Activated CD8-positive, alpha-beta T cell treated with anti-CD3 and anti-CD28 coated beads for 36 hours (primary cell): ENCODE measurements around the gene HECTD3. TPM values are rescaled to one million over a fixed set of nuclear protein-coding genes. Genes with fewer than 3 reads are reported as not detected.

Experiments
- ATAC-seq: fragments of 200-7000 bp; cut with Tn5 transposase; one replicate; pipeline ENCODE4 v1.10.0; 2021; ENCODE audit warnings: mild to moderate bottlenecking, moderate library complexity
- CTCF ChIA-PET: fragments of 350-600 bp; sonication (Branson Sonifier 250); formaldehyde crosslinking; loops from one replicate; lab custom pipeline; 2021; ENCODE audit warnings: antibody characterized with exemption; lab: Charles Lee
- POLR2A ChIA-PET: fragments of 350-600 bp; sonication (Branson Sonifier 250); formaldehyde crosslinking; loops from one replicate; lab custom pipeline; 2021; ENCODE audit warnings: antibody characterized with exemption; lab: Charles Lee
- DNase-seq: peaks from one replicate; pipeline ENCODE4 v3.0.0-alpha.2; 2020
- H3K27ac Mint-ChIP-seq: one replicate; pipeline ENCODE4 v1.8.0; 2021; ENCODE audit warnings: mild to moderate bottlenecking, mixed read lengths
- H3K27me3 Mint-ChIP-seq: one replicate; pipeline ENCODE4 v1.8.0; 2021; ENCODE audit warnings: mixed read lengths
- H3K36me3 Mint-ChIP-seq: one replicate; pipeline ENCODE4 v1.8.0; 2021; ENCODE audit warnings: low read depth, mixed read lengths
- H3K4me1 Mint-ChIP-seq: one replicate; pipeline ENCODE4 v1.8.0; 2021; ENCODE audit warnings: low read depth, mixed read lengths
- H3K4me3 Mint-ChIP-seq: one replicate; pipeline ENCODE4 v1.8.0; 2021; ENCODE audit warnings: mild to moderate bottlenecking, moderate library complexity, mixed read lengths
- H3K9me3 Mint-ChIP-seq: one replicate; pipeline ENCODE4 v1.8.0; 2021; ENCODE audit warnings: mixed read lengths
- CTCF ChIP-seq: fragments of 200-600 bp; IDR thresholded peaks from one replicate; pipeline ENCODE4 v1.8.0; 2022; ENCODE audit warnings: antibody characterized with exemption, mild to moderate bottlenecking
- intact Hi-C: fragments of 100-400 bp; cut with micrococcal nuclease; formaldehyde crosslinking; loops from one replicate; pipeline ENCODE4 v1.10.0; 2022
- total RNA-seq, 2 experiments: library from RNA; stranded (reverse); gene quantifications; one replicate each; pipeline ENCODE4 v1.2.3, GENCODE V29; 2021

The HECTD3 gene
- total RNA-seq, 2 experiments from 2014 or later: 16.4 to 16.9 TPM

GRCh38 chr1:45016090-45016697, 5.1 kb upstream of the HECTD3 start:
- no peaks in the 10 kb centered on the region for H3K27me3 Mint-ChIP-seq
- H3K36me3 Mint-ChIP-seq: peaks cover 8% of the 10 kb centered on the region
- no peak for ATAC-seq
- no peak for TF ChIP-seq CTCF
- POLR2A ChIA-PET: interaction anchor here (0.5 to 1.9 kb wide), 3 partner anchors 260 to 287 kb away, joined by 3 to 7 read pairs (median 3); no protein-coding TSS in a partner anchor
- no peaks in the 10 kb centered on the region for H3K9me3 Mint-ChIP-seq
- no peak for DNase-seq
- peaks cover 19% of the 10 kb centered on the region for H3K4me1 Mint-ChIP-seq
- intact Hi-C loops: loop anchor here (10.0 kb wide), 1 partner anchor 179 kb away; no protein-coding TSS in a partner anchor
- no peak overlapping the region for H3K4me3 Mint-ChIP-seq
- CTCF ChIA-PET: interaction anchor here (1.0 to 12.5 kb wide), 6 partner anchors 10 to 476 kb away, joined by 3 to 321 read pairs (median 4); partner anchors contain the start of gene TESK2
- no peak overlapping the region for H3K27ac Mint-ChIP-seq

GRCh38 chr1:45015683-45016082, 4.6 kb upstream of the HECTD3 start:
- ATAC-seq: no peak
- Mint-ChIP-seq H3K9me3 (no peaks in the 10 kb centered on the region), H3K27ac (no peak overlapping the region), H3K4me1 (peaks cover 19% of the 10 kb centered on the region), H3K4me3 (no peak overlapping the region), H3K27me3 (no peaks in the 10 kb centered on the region), H3K36me3 (peaks cover 8% of the 10 kb centered on the region)
- CTCF ChIA-PET: interaction anchor here (0.6 to 12.5 kb wide), 6 partner anchors 18 to 477 kb away, joined by 3 to 321 read pairs (median 4); partner anchors contain the start of gene TESK2
- intact Hi-C loops: loop anchor here (10.0 kb wide), 1 partner anchor 179 kb away; no protein-coding TSS in a partner anchor
- DNase-seq: no peak
- POLR2A ChIA-PET: interaction anchor here (0.5 to 1.9 kb wide), 3 partner anchors 261 to 287 kb away, joined by 3 to 7 read pairs (median 3); no protein-coding TSS in a partner anchor
- no peak for TF ChIP-seq CTCF

GRCh38 chr1:45014321-45015028, 3.4 kb upstream of the HECTD3 start:
- ATAC-seq (peak; percentile 27), DNase-seq (peak; percentile 89)
- TF ChIP-seq CTCF: peak; percentile 83
- H3K4me1 Mint-ChIP-seq: peaks cover 28% of the 10 kb centered on the region
- H3K27me3 Mint-ChIP-seq: no peaks in the 10 kb centered on the region
- ChIA-PET CTCF (interaction anchor here (0.6 to 12.5 kb wide), 39 partner anchors 10 to 484 kb away, joined by 3 to 321 read pairs (median 4); partner anchors contain the start of genes CCDC163, EIF2B3, MUTYH and TESK2), POLR2A (interaction anchor here (0.6 to 5.2 kb wide), 8 partner anchors 23 to 326 kb away, joined by 3 to 40 read pairs (median 4); partner anchors contain the start of genes MUTYH and RNU5D-1)
- intact Hi-C loops: loop anchor here (1.0 to 10.0 kb wide), 3 partner anchors 180 to 478 kb away; partner anchors contain the start of gene TESK2
- peak overlapping the region; percentile 51 for H3K27ac Mint-ChIP-seq
- H3K36me3 Mint-ChIP-seq: peaks cover 8% of the 10 kb centered on the region
- no peaks in the 10 kb centered on the region for H3K9me3 Mint-ChIP-seq
- peak overlapping the region; percentile 77 for H3K4me3 Mint-ChIP-seq

- intact Hi-C loops: loop anchor here (1.0 to 10.0 kb wide), 3 partner anchors 181 to 479 kb away; partner anchors contain the start of gene TESK2
- DNase-seq (no peak), ATAC-seq (no peak)
- CTCF ChIA-PET: interaction anchor here (0.7 to 12.5 kb wide), 36 partner anchors 9 to 485 kb away, joined by 3 to 321 read pairs (median 5); partner anchors contain the start of genes CCDC163, EIF2B3, MUTYH and TESK2
- H3K27me3 Mint-ChIP-seq: no peaks in the 10 kb centered on the region
- no peak for TF ChIP-seq CTCF
- H3K4me3 Mint-ChIP-seq: peak overlapping the region; percentile 77
- H3K9me3 Mint-ChIP-seq: no peaks in the 10 kb centered on the region
- peaks cover 31% of the 10 kb centered on the region for H3K4me1 Mint-ChIP-seq
- POLR2A ChIA-PET: interaction anchor here (0.6 to 5.2 kb wide), 8 partner anchors 23 to 314 kb away, joined by 3 to 40 read pairs (median 4); partner anchors contain the start of genes HPDL and RNU5D-1
- H3K36me3 Mint-ChIP-seq: peaks cover 8% of the 10 kb centered on the region
- H3K27ac Mint-ChIP-seq: peak overlapping the region; percentile 17
These were observed 2.6 kb upstream of the HECTD3 start for GRCh38 chr1:45013551-45014209.
